MM.1S (cell line): ENCODE measurements around the gene TMEM79.

Source experiments
- DNase-seq: peaks from one replicate; pipeline ENCODE4 v3.0.0-alpha.2; 2015
- H2AFZ ChIP-seq: fragments of 300-600 bp; sonication (generic); 2 replicates; pipeline ENCODE4 v1.6.0; 2016; ENCODE audit warnings: antibody characterized with exemption, low read length
- H3F3A ChIP-seq: fragments of 300-600 bp; sonication (generic); 2 replicates; pipeline ENCODE4 v1.6.1; 2016; ENCODE audit warnings: mild to moderate bottlenecking, antibody characterized with exemption, low read length, moderate library complexity, mixed read lengths; ENCODE audit not compliant: insufficient read depth
- H3K27ac ChIP-seq: fragments of 300-600 bp; sonication (generic); 2 replicates; pipeline ENCODE4 v1.5.1; 2016; ENCODE audit warnings: mild to moderate bottlenecking, low read length
- H3K27me3 ChIP-seq: fragments of 300-600 bp; sonication (generic); replicated peaks from 2 replicates; pipeline ENCODE4 v1.6.0; 2016; ENCODE audit warnings: low read length; ENCODE audit not compliant: insufficient read depth
- H3K36me3 ChIP-seq: fragments of 300-600 bp; sonication (generic); replicated peaks from 2 replicates; pipeline ENCODE4 v1.6.1; 2016; ENCODE audit warnings: mild to moderate bottlenecking, low read length, mixed read lengths; ENCODE audit not compliant: insufficient read depth
- H3K4me1 ChIP-seq: fragments of 300-600 bp; sonication (generic); 2 replicates; pipeline ENCODE4 v1.6.1; 2016; ENCODE audit warnings: low read length, mixed read lengths
- H3K4me2 ChIP-seq: fragments of 300-600 bp; sonication (generic); 2 replicates; pipeline ENCODE4 v1.6.0; 2016; ENCODE audit warnings: low read depth, low read length
- H3K4me3 ChIP-seq: fragments of 300-600 bp; sonication (generic); 2 replicates; pipeline ENCODE4 v1.5.1; 2016; ENCODE audit warnings: low read length, mixed read lengths
- H3K79me2 ChIP-seq: fragments of 300-600 bp; sonication (generic); 2 replicates; pipeline ENCODE4 v1.6.1; 2016; ENCODE audit warnings: mixed run types, low read length, mixed read lengths
- H3K9ac ChIP-seq: fragments of 300-600 bp; sonication (generic); 2 replicates; pipeline ENCODE4 v1.6.1; 2016; ENCODE audit warnings: low read length, mixed read lengths
- H3K9me2 ChIP-seq: fragments of 300-600 bp; sonication (generic); replicated peaks from 2 replicates; pipeline ENCODE4 v1.6.1; 2016; ENCODE audit warnings: mild to moderate bottlenecking, low read length, mixed read lengths; ENCODE audit not compliant: insufficient read depth
- H3K9me3 ChIP-seq: fragments of 300-600 bp; sonication (generic); replicated peaks from 2 replicates; pipeline ENCODE4 v1.6.1; 2016; ENCODE audit warnings: mild to moderate bottlenecking, low read length, mixed read lengths; ENCODE audit not compliant: insufficient read depth
- H4K20me1 ChIP-seq: fragments of 300-600 bp; sonication (generic); 2 replicates; pipeline ENCODE4 v1.6.1; 2016; ENCODE audit warnings: mild to moderate bottlenecking, low read length, moderate library complexity, mixed read lengths; ENCODE audit not compliant: insufficient read depth
- EZH2 ChIP-seq: fragments of 300-600 bp; sonication (generic); optimal IDR thresholded peaks from 2 replicates; pipeline ENCODE3; 2017; ENCODE audit warnings: low read depth, mild to moderate bottlenecking, antibody characterized with exemption, low read length, mixed read lengths
- EZH2phosphoT487 ChIP-seq: fragments of 300-600 bp; sonication (generic); IDR thresholded peaks from 2 replicates; pipeline ENCODE4 v1.6.1; 2018; ENCODE audit warnings: antibody characterized with exemption, low read length
- TF ChIP-seq, protein P1 (sequence below): fragments of 300-600 bp; sonication (generic); IDR thresholded peaks from 2 replicates; pipeline ENCODE4 v1.5.1; 2016; ENCODE audit warnings: antibody characterized with exemption, low read length, mixed read lengths

The TMEM79 gene

GRCh38 chr1:156270314-156270713 is 13.8 kb upstream of the TMEM79 start:
- Histone ChIP-seq H2AFZ (no peak overlapping the region), H3K9me2 (no peaks in the 10 kb centered on the region), H3K9me3 (no peaks in the 10 kb centered on the region), H3F3A (no peaks in the 10 kb centered on the region; the same call in 1 of the 2 replicates), H3K4me3 (no peak overlapping the region), H3K36me3 (peaks cover 40% of the 10 kb centered on the region), H3K27ac (no peak overlapping the region), H3K27me3 (no peaks in the 10 kb centered on the region), H3K4me1 (no peaks in the 10 kb centered on the region), H3K9ac (no peak overlapping the region), H4K20me1 (no peaks in the 10 kb centered on the region), H3K4me2 (no peak overlapping the region), H3K79me2 (peaks cover 14% of the 10 kb centered on the region; the same call in 1 of the 2 replicates)
- TF ChIP-seq, protein P1, sequence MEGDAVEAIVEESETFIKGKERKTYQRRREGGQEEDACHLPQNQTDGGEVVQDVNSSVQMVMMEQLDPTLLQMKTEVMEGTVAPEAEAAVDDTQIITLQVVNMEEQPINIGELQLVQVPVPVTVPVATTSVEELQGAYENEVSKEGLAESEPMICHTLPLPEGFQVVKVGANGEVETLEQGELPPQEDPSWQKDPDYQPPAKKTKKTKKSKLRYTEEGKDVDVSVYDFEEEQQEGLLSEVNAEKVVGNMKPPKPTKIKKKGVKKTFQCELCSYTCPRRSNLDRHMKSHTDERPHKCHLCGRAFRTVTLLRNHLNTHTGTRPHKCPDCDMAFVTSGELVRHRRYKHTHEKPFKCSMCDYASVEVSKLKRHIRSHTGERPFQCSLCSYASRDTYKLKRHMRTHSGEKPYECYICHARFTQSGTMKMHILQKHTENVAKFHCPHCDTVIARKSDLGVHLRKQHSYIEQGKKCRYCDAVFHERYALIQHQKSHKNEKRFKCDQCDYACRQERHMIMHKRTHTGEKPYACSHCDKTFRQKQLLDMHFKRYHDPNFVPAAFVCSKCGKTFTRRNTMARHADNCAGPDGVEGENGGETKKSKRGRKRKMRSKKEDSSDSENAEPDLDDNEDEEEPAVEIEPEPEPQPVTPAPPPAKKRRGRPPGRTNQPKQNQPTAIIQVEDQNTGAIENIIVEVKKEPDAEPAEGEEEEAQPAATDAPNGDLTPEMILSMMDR, result no peak
- no peak for TF ChIP-seq EZH2phosphoT487
- no peak for TF ChIP-seq EZH2
- DNase-seq, result no peak

- TF ChIP-seq, protein P1, result no peak
- no peak for TF ChIP-seq EZH2phosphoT487
- TF ChIP-seq EZH2, result no peak
- Histone ChIP-seq H3K27ac (no peak overlapping the region), H3K4me1 (peaks cover 13% of the 10 kb centered on the region; the same call in 1 of the 2 replicates), H3K9me2 (no peaks in the 10 kb centered on the region), H3K9me3 (no peaks in the 10 kb centered on the region), H3K27me3 (no peaks in the 10 kb centered on the region), H3K79me2 (peaks cover 58% of the 10 kb centered on the region), H3F3A (peaks cover 2% of the 10 kb centered on the region), H4K20me1 (0 out of 2 replicates have a peak, but pooled peaks cover 3% of the 10 kb centered on the region), H2AFZ (no peak overlapping the region), H3K9ac (no peak overlapping the region), H3K36me3 (peaks cover 40% of the 10 kb centered on the region), H3K4me3 (no peak overlapping the region), H3K4me2 (no peak overlapping the region)
- DNase-seq, result no peak
These were observed 7.6 kb upstream of the TMEM79 start for GRCh38 chr1:156276532-156276931.

- DNase-seq, result no peak
These were observed 7.2 kb upstream of the TMEM79 start for GRCh38 chr1:156276966-156277381.

More at GRCh38 chr1:156276966-156277381, 7.2 kb upstream of the TMEM79 start:
- TF ChIP-seq EZH2phosphoT487 (no peak), EZH2 (no peak)
- TF ChIP-seq, protein P1, result no peak
- Histone ChIP-seq H3K9me3 (no peaks in the 10 kb centered on the region), H3K4me2 (no peak overlapping the region), H3K9me2 (no peaks in the 10 kb centered on the region), H3K4me1 (peaks cover 13% of the 10 kb centered on the region; the same call in 1 of the 2 replicates), H2AFZ (no peak overlapping the region), H3K27ac (no peak overlapping the region), H3F3A (peaks cover 7% of the 10 kb centered on the region), H3K4me3 (no peak overlapping the region), H3K27me3 (no peaks in the 10 kb centered on the region), H4K20me1 (0 out of 2 replicates have a peak, but pooled peaks cover 3% of the 10 kb centered on the region), H3K79me2 (peaks cover 63% of the 10 kb centered on the region), H3K9ac (no peak overlapping the region), H3K36me3 (peaks cover 39% of the 10 kb centered on the region)
